ENCODE measurements around the gene CHD6. TPM values are rescaled to one million over a fixed set of nuclear protein-coding genes. Genes with fewer than 3 reads are reported as not detected.

CHD6 gene
- total RNA-seq, 1 experiment from 2014 or later: 51.1 TPM

- BruUV-seq (replicated peaks): no TSS peak
- Histone ChIP-seq H3K27ac (no peak overlapping the region), H3K4me2 (no peak overlapping the region), H3K4me1 (replicated peaks; ENCODE audit: insufficient read depth) (no peaks in the 10 kb centered on the region), H3K36me3 (ENCODE audit: low read depth) (no peaks in the 10 kb centered on the region), H3K79me2 (ENCODE audit: low read depth) (no peaks in the 10 kb centered on the region), H3F3A (ENCODE audit: insufficient read depth, low read depth) (no peaks in the 10 kb centered on the region), H3K27me3 (ENCODE audit: insufficient read depth, low read depth) (no peaks in the 10 kb centered on the region; the same call in 1 of the 2 replicates), H3K9me3 (ENCODE audit: insufficient read depth, low read depth) (no peaks in the 10 kb centered on the region), H2AFZ (no peak overlapping the region), H3K4me3 (no peak overlapping the region), H4K20me1 (ENCODE audit: insufficient read depth) (no peaks in the 10 kb centered on the region), H3K9me2 (ENCODE audit: insufficient read depth) (no peaks in the 10 kb centered on the region)
- no peak for DNase-seq
- TF ChIP-seq EZH2 (IDR thresholded peaks at IDR 0.05; ENCODE audit: low read depth) (no peak), CTCF (conservative IDR thresholded peaks at IDR 0.05) (no peak)
- ChIA-PET CTCF (no interaction called here), POLR2A (ENCODE audit: unreplicated experiment) (no interaction called here)
- intact Hi-C loops (cut with micrococcal nuclease; ENCODE audit: unreplicated experiment): no loop called here
Observed at GRCh38 chr20:41360831-41361756, 257.1 kb downstream of the CHD6 start.

- Histone ChIP-seq H4K20me1 (ENCODE audit: insufficient read depth) (no peaks in the 10 kb centered on the region), H3K27ac (no peak overlapping the region), H3F3A (ENCODE audit: insufficient read depth, low read depth) (no peaks in the 10 kb centered on the region), H3K27me3 (ENCODE audit: insufficient read depth, low read depth) (no peaks in the 10 kb centered on the region; the same call in 1 of the 2 replicates), H3K79me2 (ENCODE audit: low read depth) (no peaks in the 10 kb centered on the region), H3K9me3 (ENCODE audit: insufficient read depth, low read depth) (no peaks in the 10 kb centered on the region), H2AFZ (no peak overlapping the region), H3K4me3 (no peak overlapping the region), H3K9me2 (ENCODE audit: insufficient read depth) (no peaks in the 10 kb centered on the region), H3K4me2 (no peak overlapping the region), H3K4me1 (replicated peaks; ENCODE audit: insufficient read depth) (no peaks in the 10 kb centered on the region), H3K36me3 (ENCODE audit: low read depth) (no peaks in the 10 kb centered on the region)
- ChIA-PET POLR2A (ENCODE audit: unreplicated experiment) (no interaction called here), CTCF (interaction anchor here (1.0 kb wide), 1 partner anchor 19 kb away, joined by 4 read pairs; the partner anchor contains the start of gene LPIN3)
- intact Hi-C loops (cut with micrococcal nuclease; ENCODE audit: unreplicated experiment): no loop called here
- BruUV-seq (replicated peaks): no TSS peak
- TF ChIP-seq EZH2 (IDR thresholded peaks at IDR 0.05; ENCODE audit: low read depth): no peak
- TF ChIP-seq CTCF (conservative IDR thresholded peaks at IDR 0.05): no peak
- no peak for DNase-seq
Observed at GRCh38 chr20:41359541-41360011, 258.6 kb downstream of the CHD6 start.

- no peaks in the 10 kb centered on the region for H3K9me2 ChIP-seq (ENCODE audit: insufficient read depth)
- intact Hi-C loops (cut with micrococcal nuclease; ENCODE audit: unreplicated experiment): no loop called here
- no peak overlapping the region for H2AFZ ChIP-seq
- no TSS peak for BruUV-seq (replicated peaks)
- H3F3A ChIP-seq (ENCODE audit: insufficient read depth, low read depth): no peaks in the 10 kb centered on the region
- H3K79me2 ChIP-seq (ENCODE audit: low read depth): no peaks in the 10 kb centered on the region
- no peaks in the 10 kb centered on the region; the same call in 1 of the 2 replicates for H3K27me3 ChIP-seq (ENCODE audit: insufficient read depth, low read depth)
- no peaks in the 10 kb centered on the region for H4K20me1 ChIP-seq (ENCODE audit: insufficient read depth)
- DNase-seq: no peak
- H3K27ac ChIP-seq: no peak overlapping the region
- no peak overlapping the region for H3K4me3 ChIP-seq
- H3K36me3 ChIP-seq (ENCODE audit: low read depth): no peaks in the 10 kb centered on the region
- ChIA-PET POLR2A (ENCODE audit: unreplicated experiment) (no interaction called here), CTCF (interaction anchor here (1.0 kb wide), 1 partner anchor 18 kb away, joined by 4 read pairs; the partner anchor contains the start of gene LPIN3)
- no peaks in the 10 kb centered on the region for H3K4me1 ChIP-seq (replicated peaks; ENCODE audit: insufficient read depth)
- TF ChIP-seq CTCF (conservative IDR thresholded peaks at IDR 0.05) (no peak), EZH2 (IDR thresholded peaks at IDR 0.05; ENCODE audit: low read depth) (no peak)
- no peaks in the 10 kb centered on the region for H3K9me3 ChIP-seq (ENCODE audit: insufficient read depth, low read depth)
- no peak overlapping the region for H3K4me2 ChIP-seq
Observed at GRCh38 chr20:41358717-41359116, 259.5 kb downstream of the CHD6 start.

Data from PC-9 (cell line).